GM21825 (cell line): ENCODE results near the gene GPR17.

Experiments used
- ATAC-seq: cut with Tn5 transposase; IDR thresholded peaks from one replicate; pipeline ENCODE4 v1.9.1; 2021; ENCODE audit warnings: mild to moderate bottlenecking, moderate library complexity; ENCODE audit not compliant: unreplicated experiment

GPR17 gene

GRCh38 chr2:127640082-127641072, 5.6 kb upstream of the GPR17 start:
- no peak for ATAC-seq

GRCh38 chr2:127641133-127641532, 4.8 kb upstream of the GPR17 start:
- no peak for ATAC-seq

- no peak for ATAC-seq
Measured at GRCh38 chr2:127641846-127642507, 4.0 kb upstream of the GPR17 start.

- ATAC-seq, result no peak
Measured at GRCh38 chr2:127642706-127643438, 3.1 kb upstream of the GPR17 start.

- no peak for ATAC-seq
Measured at GRCh38 chr2:127643439-127644065, 2.4 kb upstream of the GPR17 start.

- no peak for ATAC-seq
Measured at GRCh38 chr2:127644066-127645025, 1.6 kb upstream of the GPR17 start.

GRCh38 chr2:127645026-127645394, 943 bp upstream of the GPR17 start:
- ATAC-seq, result no peak

GRCh38 chr2:127646487-127647241, 711 bp downstream of the GPR17 start:
- ATAC-seq, result no peak

- no peak for ATAC-seq
Measured at GRCh38 chr2:127647242-127648190, 1.6 kb downstream of the GPR17 start.

- no peak for ATAC-seq
Measured at GRCh38 chr2:127648321-127648720, 2.4 kb downstream of the GPR17 start.

- no peak for ATAC-seq
Measured at GRCh38 chr2:127649100-127649611, 3.2 kb downstream of the GPR17 start.

GRCh38 chr2:127649684-127650040, 3.7 kb downstream of the GPR17 start:
- ATAC-seq, result peak; percentile 47

GRCh38 chr2:127650041-127650784, 4.3 kb downstream of the GPR17 start:
- peak; percentile 19 for ATAC-seq

- ATAC-seq, result no peak
Measured at GRCh38 chr2:127650785-127651380, 4.9 kb downstream of the GPR17 start.

- no peak for ATAC-seq
Measured at GRCh38 chr2:127651381-127651809, 5.4 kb downstream of the GPR17 start.

- ATAC-seq, result no peak
Measured at GRCh38 chr2:127651971-127652550, 6.1 kb downstream of the GPR17 start.
